Measurements from ENCODE around the gene FSTL4. TPM values are rescaled to one million over a fixed set of nuclear protein-coding genes. Genes with fewer than 3 reads are reported as not detected.
A peak's percentile ranks its signal among the peaks of the same experiment; 100 is the strongest.

Gene FSTL4
- total and polyA plus RNA-seq, 4 donors: 0.08 to 1.4 (median 0.31) TPM

DNA sequence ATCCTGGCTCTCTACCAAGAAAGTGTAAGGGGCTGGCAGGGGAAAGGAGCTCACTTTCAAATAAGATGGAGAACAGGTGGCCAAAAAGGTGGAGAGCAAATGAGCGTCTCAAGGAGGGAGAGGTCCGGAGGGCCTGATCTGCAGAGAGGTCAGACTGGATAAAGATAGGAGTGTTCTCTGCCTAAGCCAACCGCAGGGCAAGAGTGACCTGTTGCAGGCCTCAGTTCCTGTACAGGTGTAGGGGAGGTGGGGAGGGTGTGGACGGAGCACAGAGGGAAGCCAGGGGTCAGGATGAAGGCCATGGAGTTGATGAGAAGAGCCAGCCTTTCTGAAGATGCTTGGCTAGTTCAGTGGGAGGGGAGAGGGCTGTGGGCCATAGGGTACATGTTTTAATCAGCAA lies 320.8 kb downstream of the FSTL4 start:
- H3K36me3 ChIP-seq (ENCODE audit: control insufficient read depth in 4 of 4, insufficient read depth in 4 of 4, low read length in 4 of 4): no peaks in the 10 kb centered on the region
- DNase-seq (no peak), ATAC-seq (ENCODE audit: insufficient read depth, low FRiP score) (no peak)
- H3K4me1 ChIP-seq (ENCODE audit: control insufficient read depth in 5 of 5, insufficient read depth in 5 of 5, low read length in 5 of 5): peaks cover 0 to 4% (median 0%) of the 10 kb centered on the region in 5 donors
- TF ChIP-seq, protein P1, sequence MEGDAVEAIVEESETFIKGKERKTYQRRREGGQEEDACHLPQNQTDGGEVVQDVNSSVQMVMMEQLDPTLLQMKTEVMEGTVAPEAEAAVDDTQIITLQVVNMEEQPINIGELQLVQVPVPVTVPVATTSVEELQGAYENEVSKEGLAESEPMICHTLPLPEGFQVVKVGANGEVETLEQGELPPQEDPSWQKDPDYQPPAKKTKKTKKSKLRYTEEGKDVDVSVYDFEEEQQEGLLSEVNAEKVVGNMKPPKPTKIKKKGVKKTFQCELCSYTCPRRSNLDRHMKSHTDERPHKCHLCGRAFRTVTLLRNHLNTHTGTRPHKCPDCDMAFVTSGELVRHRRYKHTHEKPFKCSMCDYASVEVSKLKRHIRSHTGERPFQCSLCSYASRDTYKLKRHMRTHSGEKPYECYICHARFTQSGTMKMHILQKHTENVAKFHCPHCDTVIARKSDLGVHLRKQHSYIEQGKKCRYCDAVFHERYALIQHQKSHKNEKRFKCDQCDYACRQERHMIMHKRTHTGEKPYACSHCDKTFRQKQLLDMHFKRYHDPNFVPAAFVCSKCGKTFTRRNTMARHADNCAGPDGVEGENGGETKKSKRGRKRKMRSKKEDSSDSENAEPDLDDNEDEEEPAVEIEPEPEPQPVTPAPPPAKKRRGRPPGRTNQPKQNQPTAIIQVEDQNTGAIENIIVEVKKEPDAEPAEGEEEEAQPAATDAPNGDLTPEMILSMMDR (IDR thresholded peaks at IDR 0.05; ENCODE audit: control extremely low read depth, extremely low read depth): no peak
- no peak overlapping the region for H3K9ac ChIP-seq (ENCODE audit: insufficient read depth in 1 of 2, low read length in 2 of 2)
- H3K4me3 ChIP-seq: no peak overlapping the region
- no peaks in the 10 kb centered on the region for H3K9me3 ChIP-seq (ENCODE audit: control insufficient read depth in 4 of 4, insufficient read depth in 3 of 4, low read length in 3 of 4)
- H3K27ac ChIP-seq (ENCODE audit: low read depth in 1 of 2, low read length in 1 of 2): no peak overlapping the region
- peaks cover 0 to 3% (median 0%) of the 10 kb centered on the region in 3 donors for H3K27me3 ChIP-seq (ENCODE audit: control insufficient read depth in 3 of 3, insufficient read depth in 3 of 3, low read length in 2 of 3)
- WGBS, 2 donors: 89% methylated on average over 4 of the region's 4 CpGs

DNA sequence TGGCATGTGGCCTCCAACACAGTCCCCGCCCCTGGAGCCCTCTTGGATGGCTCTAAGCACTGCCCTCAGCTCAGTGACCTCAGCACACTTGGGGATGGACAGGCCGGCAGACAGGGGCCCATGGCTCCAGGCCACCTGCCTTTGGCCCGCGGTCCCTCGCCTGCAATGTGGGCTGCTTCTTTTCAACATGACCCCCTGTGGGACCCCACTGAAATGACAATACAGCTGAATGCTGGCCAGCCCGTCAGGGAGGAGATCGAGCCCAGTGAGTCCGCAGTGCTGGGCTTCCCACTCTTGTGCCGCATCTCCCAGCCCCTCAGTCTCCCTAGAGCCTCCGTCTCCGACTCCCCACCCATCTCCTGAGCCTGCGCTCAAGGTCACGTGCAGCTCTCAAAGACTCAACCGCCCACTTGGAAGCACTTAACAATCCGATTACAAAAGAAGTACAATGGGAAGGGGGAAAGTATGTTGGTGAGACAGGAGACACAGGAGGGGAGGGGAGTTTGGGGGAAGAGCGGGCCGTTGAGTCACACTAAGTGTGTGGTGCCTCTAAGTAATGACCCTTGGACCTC lies 321.6 kb downstream of the FSTL4 start:
- DNase-seq: peak in 2 of 3 donors; percentile 13 to 37
- TF ChIP-seq, protein P1 (IDR thresholded peaks at IDR 0.05; ENCODE audit: control extremely low read depth, extremely low read depth): no peak
- 76 to 87% methylated on average over 17 of the region's 17 CpGs for WGBS, 2 donors
- no peak for ATAC-seq (ENCODE audit: insufficient read depth, low FRiP score)
- no peak overlapping the region for H3K4me3 ChIP-seq
- H3K36me3 ChIP-seq (ENCODE audit: control insufficient read depth in 4 of 4, insufficient read depth in 4 of 4, low read length in 4 of 4): no peaks in the 10 kb centered on the region
- H3K9ac ChIP-seq (ENCODE audit: insufficient read depth in 1 of 2, low read length in 2 of 2): no peak overlapping the region
- no peak overlapping the region for H3K27ac ChIP-seq (ENCODE audit: low read depth in 1 of 2, low read length in 1 of 2)
- peaks cover 0 to 4% (median 0%) of the 10 kb centered on the region in 5 donors for H3K4me1 ChIP-seq (ENCODE audit: control insufficient read depth in 5 of 5, insufficient read depth in 5 of 5, low read length in 5 of 5)
- H3K27me3 ChIP-seq (ENCODE audit: control insufficient read depth in 3 of 3, insufficient read depth in 3 of 3, low read length in 2 of 3): peaks cover 0 to 3% (median 0%) of the 10 kb centered on the region in 3 donors
- H3K9me3 ChIP-seq (ENCODE audit: control insufficient read depth in 4 of 4, insufficient read depth in 3 of 4, low read length in 3 of 4): no peaks in the 10 kb centered on the region

DNA sequence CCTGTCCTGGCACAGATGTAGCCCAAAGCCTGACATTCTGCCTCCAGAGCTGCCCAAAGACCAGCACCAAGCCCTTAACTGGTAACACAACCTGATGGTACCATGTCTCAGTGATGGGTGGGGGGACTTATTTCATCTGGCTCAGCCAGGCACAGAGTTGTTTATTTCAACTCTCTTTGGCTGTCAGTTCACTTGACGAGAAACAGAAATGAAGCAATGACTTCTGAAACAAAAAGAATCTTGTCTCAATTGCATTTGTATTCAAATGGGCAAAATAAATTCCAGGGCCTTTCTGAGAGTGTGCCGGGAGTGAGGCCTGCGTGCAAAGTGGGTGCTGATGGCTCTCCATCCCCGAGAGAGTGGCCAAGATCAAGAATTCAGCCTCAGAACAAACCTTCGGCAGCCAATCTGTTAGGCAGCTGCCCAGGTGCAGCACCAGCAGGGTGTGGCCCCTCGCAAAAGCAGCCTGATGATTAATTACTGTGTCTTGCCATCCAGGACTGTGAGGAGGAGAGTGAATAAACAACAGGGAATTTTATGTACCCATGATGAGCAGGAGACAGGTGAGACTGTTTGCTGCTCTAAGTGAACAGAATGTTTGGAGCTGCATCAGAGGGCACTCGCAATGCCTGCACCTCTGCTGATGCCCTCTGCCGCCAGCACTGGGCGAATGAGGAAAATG lies 322.5 kb downstream of the FSTL4 start:
- 67 to 81% methylated on average over 9 of the region's 9 CpGs for WGBS, 2 donors
- Histone ChIP-seq H3K36me3 (ENCODE audit: control insufficient read depth in 4 of 4, insufficient read depth in 4 of 4, low read length in 4 of 4) (no peaks in the 10 kb centered on the region), H3K9me3 (ENCODE audit: control insufficient read depth in 4 of 4, insufficient read depth in 3 of 4, low read length in 3 of 4) (no peaks in the 10 kb centered on the region), H3K4me1 (ENCODE audit: control insufficient read depth in 5 of 5, insufficient read depth in 5 of 5, low read length in 5 of 5) (peaks cover 0 to 7% (median 0%) of the 10 kb centered on the region in 5 donors), H3K27ac (ENCODE audit: low read depth in 1 of 2, low read length in 1 of 2) (no peak overlapping the region), H3K9ac (ENCODE audit: insufficient read depth in 1 of 2, low read length in 2 of 2) (no peak overlapping the region), H3K27me3 (ENCODE audit: control insufficient read depth in 3 of 3, insufficient read depth in 3 of 3, low read length in 2 of 3) (no peaks in the 10 kb centered on the region), H3K4me3 (no peak overlapping the region)
- DNase-seq: no peak
- TF ChIP-seq, protein P1 (IDR thresholded peaks at IDR 0.05; ENCODE audit: control extremely low read depth, extremely low read depth): no peak
- ATAC-seq (ENCODE audit: insufficient read depth, low FRiP score): no peak
